ENCODE measurements around the gene SPTLC1. TPM values are rescaled to one million over a fixed set of nuclear protein-coding genes. Genes with fewer than 3 reads are reported as not detected.
A peak's percentile ranks its signal among the peaks of the same experiment; 100 is the strongest.
"Not testable (repeated sequence)": the region's sequence is repeated elsewhere in the genome, so short reads cannot be mapped to it uniquely, and the experiment has no call there.

SPTLC1 gene
- total RNA-seq, 1 experiment from 2014 or later = 118 TPM

DNA sequence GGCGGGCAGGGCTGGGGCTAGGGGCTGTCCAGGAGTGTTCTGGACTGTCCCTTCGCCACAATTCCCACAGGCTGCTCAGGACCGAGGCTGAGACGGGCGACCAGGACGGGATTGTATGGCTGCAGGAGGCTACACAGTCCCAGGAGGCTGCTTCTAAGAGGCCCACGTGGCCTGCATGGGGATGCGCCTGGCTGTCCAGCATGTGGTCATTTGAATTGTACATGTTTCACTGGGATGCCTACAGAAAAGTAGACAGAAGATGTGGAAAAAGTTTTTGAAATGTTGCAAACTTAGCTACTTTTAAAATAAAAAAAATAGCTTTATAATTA lies 32.6 kb upstream of the SPTLC1 start:
- Histone ChIP-seq H3K4me1 (replicated peaks) (peaks cover 41% of the 10 kb centered on the region), H3K36me3 (no peaks in the 10 kb centered on the region), H3K4me3 (no peak overlapping the region), H3K27ac (peak overlapping the region; percentile 63; the same call in 1 of the 2 replicates), H3K27me3 (replicated peaks) (no peaks in the 10 kb centered on the region), H3K9me3 (replicated peaks) (no peaks in the 10 kb centered on the region)
- DNase-seq (ENCODE audit: low read depth in 1 of 2, low spot score in 2 of 2) = no peak

GRCh38 chr9:92147030-92147851 lies 32.0 kb upstream of the SPTLC1 start:
- Histone ChIP-seq H3K27me3 (replicated peaks) (no peaks in the 10 kb centered on the region), H3K36me3 (no peaks in the 10 kb centered on the region), H3K9me3 (replicated peaks) (no peaks in the 10 kb centered on the region), H3K27ac (peak overlapping the region; percentile 63), H3K4me3 (no peak overlapping the region), H3K4me1 (replicated peaks) (peaks cover 37% of the 10 kb centered on the region)
- DNase-seq (ENCODE audit: low read depth in 1 of 2, low spot score in 2 of 2) = peak; percentile 84 to 87

GRCh38 chr9:92146610-92147009 lies 31.4 kb upstream of the SPTLC1 start:
- Histone ChIP-seq H3K4me1 (replicated peaks) (peaks cover 34% of the 10 kb centered on the region), H3K4me3 (no peak overlapping the region), H3K9me3 (replicated peaks) (no peaks in the 10 kb centered on the region), H3K27ac (peak overlapping the region; percentile 63), H3K27me3 (replicated peaks) (no peaks in the 10 kb centered on the region), H3K36me3 (no peaks in the 10 kb centered on the region)
- no peak for DNase-seq (ENCODE audit: low read depth in 1 of 2, low spot score in 2 of 2)

- not testable (repeated sequence) for H3K27ac ChIP-seq, H3K4me3 ChIP-seq
- peaks cover 34% of the 10 kb centered on the region for H3K4me1 ChIP-seq (replicated peaks)
Measured at GRCh38 chr9:92145784-92146183, 30.6 kb upstream of the SPTLC1 start.

GRCh38 chr9:92142329-92142728 lies 27.1 kb upstream of the SPTLC1 start:
- Histone ChIP-seq H3K4me3 (no peak overlapping the region), H3K27me3 (replicated peaks) (no peaks in the 10 kb centered on the region), H3K9me3 (replicated peaks) (no peaks in the 10 kb centered on the region), H3K36me3 (no peaks in the 10 kb centered on the region), H3K4me1 (replicated peaks) (peaks cover 28% of the 10 kb centered on the region), H3K27ac (no peak overlapping the region)
- no peak for DNase-seq (ENCODE audit: low read depth in 1 of 2, low spot score in 2 of 2)

More at GRCh38 chr9:92145784-92146183, 30.6 kb upstream of the SPTLC1 start:
- not testable (repeated sequence) for DNase-seq (ENCODE audit: low read depth in 1 of 2, low spot score in 2 of 2); H3K36me3 ChIP-seq; H3K27me3 ChIP-seq (replicated peaks); H3K9me3 ChIP-seq (replicated peaks)

DNA sequence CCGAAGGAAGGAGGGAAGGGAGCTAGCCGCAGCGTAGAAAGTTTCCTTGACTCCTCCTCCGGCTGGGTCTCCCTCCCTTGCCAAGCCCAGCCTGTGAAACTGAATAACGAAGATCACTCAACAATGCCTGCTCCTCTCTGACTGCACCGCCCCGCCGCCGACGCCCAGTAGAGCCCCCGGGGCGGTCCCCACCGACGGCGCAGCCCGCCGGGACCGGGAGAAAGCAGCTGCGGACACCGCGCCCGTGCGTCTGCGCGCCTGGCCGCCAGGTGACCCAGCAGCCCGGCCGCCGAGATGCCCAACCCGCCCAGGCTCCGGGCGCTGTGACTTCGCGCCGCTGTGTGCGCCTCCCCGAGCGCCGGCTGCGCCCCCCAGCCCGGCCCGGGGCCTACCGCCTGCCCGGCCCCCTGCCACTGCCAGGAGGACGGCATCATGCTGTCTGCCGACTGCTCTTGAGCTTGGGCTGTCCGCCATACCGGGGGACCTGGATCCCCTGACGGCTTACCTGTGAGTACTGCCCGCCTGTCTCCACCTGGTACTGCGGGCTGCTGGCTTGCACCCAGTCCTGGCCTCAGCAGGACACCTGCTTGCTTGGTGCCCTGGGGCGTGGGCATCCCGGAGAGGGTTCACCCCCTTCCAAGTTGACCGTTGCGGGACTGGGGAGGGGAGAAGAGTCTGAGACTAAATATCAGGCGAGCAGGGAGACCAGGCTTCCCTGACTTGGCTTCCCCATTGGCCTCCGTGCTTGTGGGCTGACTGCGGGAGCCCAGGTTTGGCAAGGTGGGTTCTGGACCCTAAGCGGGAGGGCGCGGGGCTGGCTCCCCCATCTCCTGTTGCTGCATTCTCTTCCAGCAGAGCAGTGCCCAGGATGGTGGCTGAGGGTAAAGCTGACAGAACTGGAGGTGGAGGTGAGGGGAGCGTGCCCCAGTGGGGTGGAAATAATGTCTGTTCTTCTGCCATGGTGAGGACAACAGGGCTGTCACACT lies 26.2 kb upstream of the SPTLC1 start:
- Histone ChIP-seq H3K36me3 (no peaks in the 10 kb centered on the region), H3K27ac (no peak overlapping the region), H3K4me3 (peak overlapping the region; percentile 35), H3K9me3 (replicated peaks) (no peaks in the 10 kb centered on the region), H3K27me3 (replicated peaks) (no peaks in the 10 kb centered on the region), H3K4me1 (replicated peaks) (peaks cover 19% of the 10 kb centered on the region)
- DNase-seq (ENCODE audit: low read depth in 1 of 2, low spot score in 2 of 2) = no peak

GRCh38 chr9:92140754-92141143 lies 25.5 kb upstream of the SPTLC1 start:
- Histone ChIP-seq H3K4me3 (peak overlapping the region; percentile 35), H3K27ac (no peak overlapping the region), H3K27me3 (replicated peaks) (no peaks in the 10 kb centered on the region), H3K9me3 (replicated peaks) (no peaks in the 10 kb centered on the region), H3K36me3 (no peaks in the 10 kb centered on the region), H3K4me1 (replicated peaks) (peaks cover 18% of the 10 kb centered on the region)
- DNase-seq (ENCODE audit: low read depth in 1 of 2, low spot score in 2 of 2) = no peak

GRCh38 chr9:92140074-92140753 lies 25.0 kb upstream of the SPTLC1 start:
- Histone ChIP-seq H3K9me3 (replicated peaks) (no peaks in the 10 kb centered on the region), H3K27ac (no peak overlapping the region), H3K4me3 (no peak overlapping the region), H3K36me3 (no peaks in the 10 kb centered on the region), H3K27me3 (replicated peaks) (no peaks in the 10 kb centered on the region), H3K4me1 (replicated peaks) (peaks cover 18% of the 10 kb centered on the region)
- peak; percentile 74 to 81 for DNase-seq (ENCODE audit: low read depth in 1 of 2, low spot score in 2 of 2)

GRCh38 chr9:92138960-92139540 lies 23.8 kb upstream of the SPTLC1 start:
- not testable (repeated sequence) for DNase-seq (ENCODE audit: low read depth in 1 of 2, low spot score in 2 of 2); H3K27ac ChIP-seq; H3K27me3 ChIP-seq (replicated peaks)

GRCh38 chr9:92138157-92138959 lies 23.1 kb upstream of the SPTLC1 start:
- Histone ChIP-seq H3K4me1 (replicated peaks) (peaks cover 21% of the 10 kb centered on the region), H3K9me3 (replicated peaks) (no peaks in the 10 kb centered on the region), H3K36me3 (no peaks in the 10 kb centered on the region), H3K27me3 (replicated peaks) (no peaks in the 10 kb centered on the region), H3K4me3 (no peak overlapping the region), H3K27ac (no peak overlapping the region)
- DNase-seq (ENCODE audit: low read depth in 1 of 2, low spot score in 2 of 2) = peak in 1 of 2 experiments; percentile 79

More at GRCh38 chr9:92138960-92139540, 23.8 kb upstream of the SPTLC1 start:
- not testable (repeated sequence) for H3K36me3 ChIP-seq; H3K4me3 ChIP-seq; H3K9me3 ChIP-seq (replicated peaks)
- peaks cover 20% of the 10 kb centered on the region for H3K4me1 ChIP-seq (replicated peaks)

DNA sequence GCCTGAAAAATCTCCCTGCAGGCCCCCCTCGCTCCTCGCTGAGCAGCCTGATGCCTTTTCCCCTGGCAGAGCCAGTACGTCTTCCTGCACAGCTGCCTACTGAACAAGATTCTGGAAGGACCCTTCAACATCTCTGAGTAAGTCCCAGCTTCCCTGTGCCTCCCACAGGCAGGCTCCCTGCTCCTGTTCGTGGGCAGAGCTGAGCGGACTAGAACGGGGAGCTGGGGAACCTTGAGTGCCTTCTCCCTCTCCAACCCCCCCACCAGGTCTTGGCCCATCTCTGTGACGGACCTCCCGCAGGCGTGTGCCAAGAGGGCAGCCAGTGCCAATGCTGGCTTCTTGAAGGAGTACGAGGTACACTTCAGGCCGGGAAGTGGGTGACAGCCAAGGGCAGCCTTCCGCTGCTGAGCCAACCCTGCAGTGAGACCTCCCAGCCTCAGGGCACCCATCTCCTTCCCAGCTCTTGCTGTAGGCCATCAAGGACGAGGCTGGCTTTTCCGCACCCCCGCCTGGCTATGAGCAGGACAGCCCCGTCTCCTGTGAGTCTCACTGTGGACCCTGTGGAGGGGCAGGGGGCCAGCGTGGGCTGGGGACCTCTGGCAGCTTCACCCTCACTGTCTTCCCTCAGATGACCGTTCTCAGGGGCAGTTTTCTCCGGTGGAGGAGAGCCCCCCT lies 21.1 kb upstream of the SPTLC1 start:
- Histone ChIP-seq H3K4me1 (replicated peaks) (peaks cover 19% of the 10 kb centered on the region), H3K36me3 (no peaks in the 10 kb centered on the region), H3K4me3 (no peak overlapping the region), H3K9me3 (replicated peaks) (no peaks in the 10 kb centered on the region), H3K27me3 (replicated peaks) (no peaks in the 10 kb centered on the region), H3K27ac (no peak overlapping the region)
- no peak for DNase-seq (ENCODE audit: low read depth in 1 of 2, low spot score in 2 of 2)

DNA sequence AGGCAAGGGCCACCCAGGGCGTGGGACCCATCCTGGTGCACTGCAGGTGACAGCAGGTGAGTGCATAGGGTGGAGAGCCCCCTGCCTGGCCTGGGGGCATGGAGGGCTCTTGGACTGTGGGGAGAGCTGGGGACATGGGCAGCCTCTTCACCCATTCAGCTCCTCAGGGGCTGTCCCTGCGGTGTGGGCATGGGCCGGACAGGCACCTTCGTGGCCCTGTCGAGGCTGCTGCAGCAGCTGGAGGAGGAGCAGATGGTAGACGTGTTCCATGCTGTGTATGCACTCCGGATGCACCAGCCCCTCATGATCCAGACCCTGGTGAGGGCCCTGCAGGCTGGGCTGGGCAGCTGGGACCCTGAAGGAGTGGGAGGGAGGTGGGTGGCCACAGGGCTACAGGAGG lies 20.4 kb upstream of the SPTLC1 start:
- Histone ChIP-seq H3K9me3 (replicated peaks) (no peaks in the 10 kb centered on the region), H3K36me3 (no peaks in the 10 kb centered on the region), H3K27me3 (replicated peaks) (no peaks in the 10 kb centered on the region)

More for the DNA sequence above, 20.4 kb upstream of the SPTLC1 start:
- H3K4me3 ChIP-seq = no peak overlapping the region
- no peak for DNase-seq (ENCODE audit: low read depth in 1 of 2, low spot score in 2 of 2)
- peaks cover 11% of the 10 kb centered on the region for H3K4me1 ChIP-seq (replicated peaks)
- H3K27ac ChIP-seq = no peak overlapping the region
